ENCODE results near the gene LYPD1.

LYPD1 gene

GRCh38 chr2:132617989-132618388, 52.0 kb downstream of the LYPD1 start:
- no peaks in the 10 kb centered on the region for H3K9me3 ChIP-seq
- H3K27me3 ChIP-seq: no peaks in the 10 kb centered on the region
- H3K27ac ChIP-seq: no peak overlapping the region
- no peak overlapping the region for H3K4me3 ChIP-seq
- H3K4me1 ChIP-seq: peaks cover 7% of the 10 kb centered on the region
- H3K9ac ChIP-seq: no peak overlapping the region
- no peak overlapping the region for H3K4me2 ChIP-seq
- no peaks in the 10 kb centered on the region for H3K36me3 ChIP-seq
- no peaks in the 10 kb centered on the region for H4K20me1 ChIP-seq
- TF ChIP-seq Cebpa-rat (IDR thresholded peaks at IDR 0.05): no peak

- Histone ChIP-seq H3K27ac (no peak overlapping the region), H3K4me3 (no peak overlapping the region), H3K36me3 (no peaks in the 10 kb centered on the region), H3K9me3 (no peaks in the 10 kb centered on the region), H4K20me1 (no peaks in the 10 kb centered on the region), H3K4me2 (no peak overlapping the region), H3K27me3 (no peaks in the 10 kb centered on the region), H3K4me1 (peaks cover 6% of the 10 kb centered on the region), H3K9ac (no peak overlapping the region)
- TF ChIP-seq Cebpa-rat (IDR thresholded peaks at IDR 0.05): no peak
These were observed 54.5 kb downstream of the LYPD1 start for GRCh38 chr2:132615329-132616085.

DNA sequence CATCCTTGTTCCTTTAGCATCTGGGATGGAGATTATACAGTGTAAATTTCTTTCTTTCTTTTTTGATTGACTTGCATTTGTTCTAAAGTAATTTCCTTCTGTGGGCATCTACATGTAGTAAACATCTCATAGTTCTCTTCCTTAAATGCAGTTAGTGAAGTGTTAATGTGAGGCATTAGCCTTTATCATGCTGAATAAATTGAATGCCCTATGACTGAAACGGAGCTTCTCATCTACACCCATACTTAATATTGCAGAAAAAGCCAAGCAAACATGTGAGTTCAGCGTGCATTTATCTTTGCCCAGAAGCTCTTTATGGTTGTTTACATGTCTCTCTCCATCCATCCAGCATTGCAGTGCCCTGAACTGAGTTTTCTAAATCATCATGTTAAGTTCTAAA, 58.3 kb downstream of the LYPD1 start:
- H3K4me1 ChIP-seq: no peaks in the 10 kb centered on the region

GRCh38 chr2:132609101-132609890, 60.7 kb downstream of the LYPD1 start:
- Histone ChIP-seq H3K4me2 (no peak overlapping the region), H3K4me1 (no peaks in the 10 kb centered on the region), H3K9me3 (no peaks in the 10 kb centered on the region), H3K4me3 (no peak overlapping the region), H4K20me1 (no peaks in the 10 kb centered on the region), H3K9ac (no peak overlapping the region), H3K27me3 (no peaks in the 10 kb centered on the region), H3K36me3 (no peaks in the 10 kb centered on the region), H3K27ac (no peak overlapping the region)
- TF ChIP-seq Cebpa-rat (IDR thresholded peaks at IDR 0.05): no peak

More for the DNA sequence above, 58.3 kb downstream of the LYPD1 start:
- TF ChIP-seq Cebpa-rat (IDR thresholded peaks at IDR 0.05): no peak
- H3K4me3 ChIP-seq: no peak overlapping the region
- no peaks in the 10 kb centered on the region for H3K36me3 ChIP-seq
- no peak overlapping the region for H3K4me2 ChIP-seq
- H4K20me1 ChIP-seq: no peaks in the 10 kb centered on the region
- no peak overlapping the region for H3K27ac ChIP-seq
- H3K9me3 ChIP-seq: no peaks in the 10 kb centered on the region
- H3K27me3 ChIP-seq: no peaks in the 10 kb centered on the region
- H3K9ac ChIP-seq: no peak overlapping the region

- no peak overlapping the region for H3K27ac ChIP-seq
- H3K9ac ChIP-seq: no peak overlapping the region
- H4K20me1 ChIP-seq: no peaks in the 10 kb centered on the region
- no peaks in the 10 kb centered on the region for H3K9me3 ChIP-seq
- H3K4me1 ChIP-seq: no peaks in the 10 kb centered on the region
- no peaks in the 10 kb centered on the region for H3K27me3 ChIP-seq
- no peak overlapping the region for H3K4me3 ChIP-seq
- H3K4me2 ChIP-seq: no peak overlapping the region
- H3K36me3 ChIP-seq: no peaks in the 10 kb centered on the region
- TF ChIP-seq Cebpa-rat (IDR thresholded peaks at IDR 0.05): no peak
These were observed 61.7 kb downstream of the LYPD1 start for GRCh38 chr2:132608311-132608710.

DNA sequence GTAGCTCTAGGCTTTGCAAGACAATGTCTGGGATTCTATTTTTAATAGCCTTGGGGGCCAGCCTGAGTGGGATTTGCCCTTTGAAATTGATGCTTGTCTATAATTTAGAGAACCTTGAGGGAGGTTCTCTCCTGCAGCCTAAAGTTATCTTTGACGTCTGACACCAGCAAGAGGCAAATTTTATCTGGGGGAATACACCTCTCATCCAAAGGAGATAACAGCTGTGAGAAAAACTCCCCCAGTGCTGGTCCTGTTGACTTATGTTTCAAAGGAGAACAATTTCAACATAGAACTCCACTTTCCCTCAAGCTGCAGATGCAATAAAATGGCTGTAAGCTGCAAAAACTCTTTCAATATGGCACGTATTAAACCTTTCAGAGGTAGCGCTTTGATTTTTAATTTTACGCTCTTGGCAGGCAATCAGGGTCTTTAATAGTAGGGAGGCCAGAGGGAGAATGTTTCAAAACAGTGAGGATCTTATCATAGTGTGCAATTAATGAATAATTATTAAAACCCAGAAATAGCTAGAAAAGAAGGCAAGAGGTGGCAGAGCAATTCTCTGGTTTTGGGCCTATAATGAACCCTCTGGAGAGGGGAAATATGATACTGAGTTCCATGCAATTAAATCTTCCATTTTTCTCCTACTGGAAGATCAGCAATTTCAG, 62.4 kb downstream of the LYPD1 start:
- TF ChIP-seq Cebpa-rat (IDR thresholded peaks at IDR 0.05): no peak
- H3K4me3 ChIP-seq: no peak overlapping the region
- H3K27ac ChIP-seq: no peak overlapping the region
- H3K36me3 ChIP-seq: no peaks in the 10 kb centered on the region
- H3K9me3 ChIP-seq: no peaks in the 10 kb centered on the region
- H3K4me1 ChIP-seq: no peaks in the 10 kb centered on the region
- H3K27me3 ChIP-seq: no peaks in the 10 kb centered on the region
- H3K9ac ChIP-seq: no peak overlapping the region
- no peaks in the 10 kb centered on the region for H4K20me1 ChIP-seq
- H3K4me2 ChIP-seq: no peak overlapping the region

GRCh38 chr2:132606649-132607048, 63.4 kb downstream of the LYPD1 start:
- TF ChIP-seq Cebpa-rat (IDR thresholded peaks at IDR 0.05): no peak
- no peaks in the 10 kb centered on the region for H3K27me3 ChIP-seq

DNA sequence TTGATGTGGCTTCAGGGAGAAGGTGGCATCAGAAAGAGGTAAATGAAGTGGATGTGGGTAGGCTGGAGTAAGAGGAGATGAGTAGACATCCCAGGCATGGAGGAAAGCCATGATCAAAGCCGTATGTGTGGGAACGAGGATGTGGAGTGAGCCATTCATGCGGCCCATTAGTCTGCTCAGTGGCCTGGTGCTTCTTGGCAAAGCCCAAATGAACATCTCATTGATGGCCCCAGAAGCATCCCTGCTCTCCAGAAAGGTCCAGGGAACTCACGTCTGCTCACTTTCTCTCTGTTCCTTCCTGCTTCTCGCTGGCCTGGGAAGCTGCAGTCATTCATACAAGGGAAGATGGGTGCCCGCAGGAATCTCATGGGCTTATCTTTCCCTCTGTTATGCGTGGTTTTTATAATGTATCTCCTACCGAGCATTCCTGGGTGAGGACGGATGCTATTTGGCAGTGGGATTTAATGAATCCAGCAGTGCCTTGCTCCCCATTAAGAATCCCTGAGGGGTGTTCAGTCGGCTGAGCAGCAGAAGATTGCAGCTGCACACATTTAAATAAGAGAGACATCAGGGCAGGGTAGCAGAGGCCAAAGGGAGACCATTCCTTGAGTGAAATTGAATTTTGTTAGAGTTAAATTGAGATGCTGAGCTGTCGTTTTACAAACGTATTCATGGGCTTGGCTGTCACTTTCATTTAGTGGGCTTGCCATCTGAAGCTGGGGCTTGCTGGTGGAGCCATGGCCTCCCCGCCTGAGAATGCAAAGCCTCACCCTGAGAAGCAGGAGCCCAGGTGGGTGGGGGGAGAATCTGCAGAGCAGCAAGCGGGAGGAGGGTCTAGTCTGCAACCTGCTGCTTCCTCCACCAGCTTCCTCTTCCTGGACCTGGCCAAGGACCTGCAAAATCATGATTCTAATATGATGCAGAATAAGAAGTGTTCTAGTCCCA, 64.5 kb downstream of the LYPD1 start:
- TF ChIP-seq Cebpa-rat (IDR thresholded peaks at IDR 0.05): no peak
- no peak overlapping the region for H3K4me2 ChIP-seq

More at GRCh38 chr2:132606649-132607048, 63.4 kb downstream of the LYPD1 start:
- Histone ChIP-seq H3K36me3 (no peaks in the 10 kb centered on the region), H4K20me1 (no peaks in the 10 kb centered on the region), H3K4me1 (no peaks in the 10 kb centered on the region), H3K27ac (no peak overlapping the region), H3K9me3 (no peaks in the 10 kb centered on the region), H3K9ac (no peak overlapping the region), H3K4me2 (no peak overlapping the region), H3K4me3 (no peak overlapping the region)

GRCh38 chr2:132604561-132604960, 65.4 kb downstream of the LYPD1 start:
- H4K20me1 ChIP-seq: no peaks in the 10 kb centered on the region
- H3K4me2 ChIP-seq: no peak overlapping the region
- H3K27ac ChIP-seq: no peak overlapping the region
- H3K36me3 ChIP-seq: no peaks in the 10 kb centered on the region
- no peak for TF ChIP-seq Cebpa-rat (IDR thresholded peaks at IDR 0.05)
- H3K4me1 ChIP-seq: no peaks in the 10 kb centered on the region
- H3K9ac ChIP-seq: no peak overlapping the region
- no peaks in the 10 kb centered on the region for H3K9me3 ChIP-seq
- no peak overlapping the region for H3K4me3 ChIP-seq
- H3K27me3 ChIP-seq: no peaks in the 10 kb centered on the region

More for the DNA sequence above, 64.5 kb downstream of the LYPD1 start:
- Histone ChIP-seq H3K4me1 (no peaks in the 10 kb centered on the region), H3K4me3 (no peak overlapping the region), H3K9ac (no peak overlapping the region), H3K27me3 (no peaks in the 10 kb centered on the region), H3K36me3 (no peaks in the 10 kb centered on the region), H4K20me1 (no peaks in the 10 kb centered on the region), H3K9me3 (no peaks in the 10 kb centered on the region), H3K27ac (no peak overlapping the region)

All from BLaER1 (cell line).